ENCODE measurements around the gene SLU7. TPM values are rescaled to one million over a fixed set of nuclear protein-coding genes. Genes with fewer than 3 reads are reported as not detected.
A peak's percentile ranks its signal among the peaks of the same experiment; 100 is the strongest.

SLU7 gene
- total and polyA plus RNA-seq, 2 of the 4 experiments (the other 2 are of a cell fraction): 15.9 to 34.2 TPM

DNA sequence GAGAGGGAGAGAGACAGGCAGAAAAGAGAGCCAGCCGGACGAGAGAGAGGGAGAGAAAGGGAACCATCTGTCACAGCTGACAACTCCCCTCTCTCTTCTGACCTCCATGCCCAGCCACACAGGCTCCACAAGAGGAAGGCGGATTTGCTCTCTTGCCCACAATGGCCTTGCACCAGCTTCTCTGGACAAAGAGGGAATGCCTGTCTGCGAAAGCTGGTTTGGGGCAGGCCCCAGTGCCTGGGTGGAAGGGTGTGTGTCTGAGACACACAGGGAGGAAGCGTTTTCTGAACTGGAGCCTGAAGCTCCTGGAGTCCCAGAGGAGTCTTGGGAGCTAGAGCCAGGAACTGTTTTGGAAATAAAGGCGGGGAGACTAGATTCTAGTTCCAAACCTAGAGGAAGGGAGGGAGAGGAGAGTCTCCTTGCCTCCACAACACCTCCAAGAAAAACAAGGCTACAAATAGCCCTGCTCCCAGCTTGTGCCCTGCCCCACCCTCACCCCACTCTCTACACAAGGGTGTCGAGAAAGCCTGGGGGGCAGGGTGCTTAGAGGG lies 60.9 kb downstream of the SLU7 start:
- ChIA-PET CTCF (interaction anchor here (1.6 kb wide), 1 partner anchor 10 kb away, joined by 6 read pairs; no protein-coding TSS in a partner anchor), POLR2A (ENCODE audit: unreplicated experiment) (no interaction called here)
- no peak overlapping the region for H2BK20ac ChIP-seq (ENCODE audit: low read depth, low read length)
- H3K9me3 ChIP-seq (ENCODE audit: control insufficient read depth, insufficient read depth, low read length): no peaks in the 10 kb centered on the region
- no peak overlapping the region for H2BK15ac ChIP-seq (ENCODE audit: low read depth, low read length)
- no peaks in the 10 kb centered on the region for H3K27me3 ChIP-seq (ENCODE audit: control insufficient read depth, insufficient read depth, low read length)
- WGBS, 2 experiments (ENCODE audit: extremely low coverage in 2 of 2, insufficient read length in 1 of 2): no CpG with 5 or more reads among the region's 7 CpGs
- intact Hi-C loops (cut with micrococcal nuclease) (no loop called here), in situ Hi-C loops (cut with MboI; ENCODE audit: low sequenced_read_pairs) (no loop called here), dilution Hi-C loops (cut with HindIII; ENCODE audit: low sequenced_read_pairs, unreplicated experiment) (loop anchor here (25.0 kb wide), 1 partner anchor 346 kb away; the partner anchor contains the start of gene TTC1)
- no TSS peak for BruUV-seq (replicated peaks)
- H2AK5ac ChIP-seq (ENCODE audit: low read depth, low read length): no peak overlapping the region
- no peak overlapping the region for H4K91ac ChIP-seq (ENCODE audit: insufficient read depth, low read depth, low read length)
- H2AK9ac ChIP-seq (replicated peaks; ENCODE audit: low read depth, low read length, poor library complexity): no peak overlapping the region
- DNase-seq (no peak), ATAC-seq (ENCODE audit: low read depth) (no peak)
- no peaks in the 10 kb centered on the region; the same call in 1 of the 2 replicates for H3K9me1 ChIP-seq (ENCODE audit: insufficient read depth, low read length)
- TF ChIP-seq MAZ (IDR thresholded peaks at IDR 0.05; ENCODE audit: borderline replicate concordance, low read depth, low read length) (no peak), MXI1 (IDR thresholded peaks at IDR 0.05; ENCODE audit: borderline replicate concordance, low read depth, low read length) (no peak), RCOR1 (IDR thresholded peaks at IDR 0.05; ENCODE audit: insufficient replicate concordance, low read length) (no peak), MAFK (IDR thresholded peaks at IDR 0.05; ENCODE audit: low read depth, low read length) (no peak), BHLHE40 (IDR thresholded peaks at IDR 0.05; ENCODE audit: low read depth, low read length) (no peak), RFX5 (IDR thresholded peaks at IDR 0.05; ENCODE audit: low read depth, low read length) (no peak), CHD1 (IDR thresholded peaks at IDR 0.05; ENCODE audit: low read depth, low read length) (no peak), NFE2L2 (IDR thresholded peaks at IDR 0.05; ENCODE audit: low read depth, low read length) (no peak), ELK1 (IDR thresholded peaks at IDR 0.05; ENCODE audit: borderline replicate concordance, low read depth, low read length) (no peak), RAD21 (IDR thresholded peaks at IDR 0.05; ENCODE audit: low read length) (no peak), CTCF (conservative IDR thresholded peaks at IDR 0.05; ENCODE audit: low read depth, low read length) (no peak), CEBPB (IDR thresholded peaks at IDR 0.05; ENCODE audit: low read depth, low read length) (no peak), POLR2A (IDR thresholded peaks at IDR 0.05; ENCODE audit: low read depth, low read length) (no peak), SMC3 (IDR thresholded peaks at IDR 0.05; ENCODE audit: low read depth, low read length) (no peak)
- no peaks in the 10 kb centered on the region for H3K36me3 ChIP-seq (ENCODE audit: control insufficient read depth, insufficient read depth, low read length)
- H3K18ac ChIP-seq (ENCODE audit: low read depth, low read length): no peak overlapping the region; the same call in 1 of the 2 replicates
- H3K9ac ChIP-seq (ENCODE audit: low read depth, low read length): no peak overlapping the region
- no peaks in the 10 kb centered on the region; the same call in 1 of the 2 replicates for H3K4me1 ChIP-seq (ENCODE audit: control insufficient read depth, insufficient read depth, low read length)
- H3K4ac ChIP-seq (ENCODE audit: low read depth, low read length): no peak overlapping the region
- H4K5ac ChIP-seq (ENCODE audit: low read depth, low read length): no peak overlapping the region; the same call in 1 of the 2 replicates
- no peak overlapping the region for H2BK5ac ChIP-seq (ENCODE audit: low read depth, low read length, poor library complexity, severe bottlenecking)
- H2BK120ac ChIP-seq (ENCODE audit: low read depth, low read length): no peak overlapping the region
- H3K4me2 ChIP-seq (ENCODE audit: low read depth, low read length): no peak overlapping the region; the same call in 1 of the 2 replicates
- H2AFZ ChIP-seq (replicated peaks; ENCODE audit: low read length, poor library complexity): peak overlapping the region; percentile 28
- H3K27ac ChIP-seq (ENCODE audit: insufficient read depth, low read length): no peak overlapping the region
- no peak overlapping the region for H3K4me3 ChIP-seq (ENCODE audit: insufficient read depth, low read depth, low read length)
- H4K8ac ChIP-seq (ENCODE audit: low read depth in 2 of 2, low read length in 2 of 2): peak overlapping the region in 1 of 2 experiments; percentile 37; a peak in 1 of 4 replicates
- H3K14ac ChIP-seq (replicated peaks; ENCODE audit: low read depth, low read length): peak overlapping the region; percentile 72; the same call in 1 of the 2 replicates
- H3K56ac ChIP-seq (ENCODE audit: extremely low read depth, insufficient read depth, low read length): no peak overlapping the region
- peak overlapping the region; percentile 24; the same call in 1 of the 2 replicates for H3K23ac ChIP-seq (ENCODE audit: low read depth, low read length)
- no peaks in the 10 kb centered on the region for H4K20me1 ChIP-seq (ENCODE audit: insufficient read depth, low read length)
- H3K79me1 ChIP-seq (ENCODE audit: low read depth in 1 of 2, low read length in 2 of 2): no peaks in the 10 kb centered on the region

All from IMR-90 (cell line).